GM12891 (cell line): ENCODE data around the gene MAPK8.

Source experiments
- POLR2A ChIP-seq: IDR thresholded peaks from 2 replicates; pipeline ENCODE4 v1.6.1; 2011; ENCODE audit warnings: low read depth, low read length, control low read depth
- POLR2AphosphoS5 ChIP-seq: IDR thresholded peaks from 2 replicates; pipeline ENCODE4 v1.6.1; 2011; ENCODE audit warnings: low read depth, low read length, control low read depth
- TAF1 ChIP-seq: IDR thresholded peaks from 2 replicates; pipeline ENCODE4 v1.6.1; 2011; ENCODE audit warnings: low read depth, low read length, control low read depth

GRCh38 chr10:48363617-48364355 lies 57.3 kb downstream of the MAPK8 start:
- no peak for TF ChIP-seq TAF1
- no peak for TF ChIP-seq POLR2A
- no peak for TF ChIP-seq POLR2AphosphoS5
